ENCODE measurements around the gene KCNIP2. TPM values are rescaled to one million over a fixed set of nuclear protein-coding genes. Genes with fewer than 3 reads are reported as not detected.

Gene KCNIP2
- total RNA-seq, result 1.6 TPM
- polyA plus RNA-seq, result under 1 TPM in 1 of 4 donors, not detected in 3; 0.08 TPM

DNA sequence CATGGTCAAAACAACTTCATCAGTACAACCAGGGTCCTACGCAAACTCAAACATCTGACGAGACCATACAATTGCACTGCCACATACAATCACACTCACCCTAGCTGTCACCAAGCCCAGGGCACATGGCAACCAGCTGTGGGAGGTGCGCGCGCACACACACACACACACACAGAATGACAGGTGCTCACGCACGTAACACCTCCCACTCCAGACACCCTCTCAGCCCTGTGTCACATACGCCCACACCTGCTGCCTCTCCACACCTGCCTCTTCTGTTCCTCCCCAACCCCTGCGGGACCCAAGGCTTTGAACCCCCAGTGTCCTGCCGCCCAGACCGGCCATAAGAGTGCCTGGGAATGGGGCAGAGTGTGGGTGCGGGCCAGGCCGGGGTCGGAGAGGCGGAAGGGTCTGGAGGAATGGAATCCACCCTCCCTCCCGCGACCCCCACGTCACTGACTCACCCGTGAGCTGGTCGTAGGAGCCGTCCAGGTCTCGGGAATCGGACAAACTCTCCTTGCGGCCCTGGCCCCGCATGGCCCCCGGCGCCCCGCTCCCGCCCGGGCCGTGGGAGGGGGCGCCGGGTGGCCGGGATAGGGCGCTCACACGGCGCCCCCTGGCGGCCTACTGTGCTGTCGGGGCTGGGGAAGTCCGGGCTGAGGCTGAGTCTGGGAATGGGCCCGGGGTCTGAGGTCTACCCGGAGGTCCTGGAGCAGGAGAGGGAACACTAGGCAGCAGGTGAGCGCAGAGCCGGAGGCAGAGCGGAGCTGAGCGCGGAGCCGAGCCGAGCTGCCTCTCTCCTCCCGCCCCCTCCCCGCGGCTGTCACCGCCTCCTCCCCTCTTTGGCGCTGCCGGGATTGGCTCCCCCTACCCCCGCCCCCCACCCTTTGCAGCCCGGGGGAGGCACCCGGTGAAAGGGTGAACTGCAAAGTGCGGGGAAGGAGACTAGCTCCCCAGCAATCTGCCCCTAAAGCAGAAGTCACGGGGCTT lies at the start of gene KCNIP2:
Gene KCNIP2 (minus strand): TSS at position 769 of the 990 bp plus-strand sequence. CDS start 232 bp downstream, at position 537.
- Mint-ChIP-seq H3K4me3 (peak within 1 kb of the TSS; percentile 83 to 90 (median 86)), H3K27ac (peak within 1 kb of the TSS; percentile 5 to 83 (median 66)), H3K27me3 (no peaks in the 10 kb centered on the region), H3K9me3 (no peaks in the 10 kb centered on the region), H3K36me3 (peaks cover 25% of the 10 kb centered on the region), H3K4me1 (peaks cover 4 to 49% (median 26%) of the 10 kb centered on the region in 4 donors)
- DNase-seq (peak; percentile 40 to 67 (median 52)), ATAC-seq (ENCODE audit: low read depth in 2 of 2) (peak; percentile 18 to 41)
- no peaks in the 10 kb centered on the region for H3K9me3 ChIP-seq (ENCODE audit: control insufficient read depth in 2 of 2, low read length in 2 of 2)
- H3K4me3 ChIP-seq (ENCODE audit: low read depth, low read length), result no peak within 1 kb of the TSS
- no peak within 1 kb of the TSS for H3K27ac ChIP-seq (ENCODE audit: insufficient read depth, low read length, poor library complexity, severe bottlenecking)
- H3K4me1 ChIP-seq (ENCODE audit: control insufficient read depth, insufficient read depth, low read length, poor library complexity, severe bottlenecking), result peaks cover 41% of the 10 kb centered on the region
- H3K36me3 ChIP-seq (ENCODE audit: control insufficient read depth, insufficient read depth, low read length), result peaks cover 11% of the 10 kb centered on the region
- no peaks in the 10 kb centered on the region for H3K27me3 ChIP-seq (ENCODE audit: control insufficient read depth, insufficient read depth, low read length)

DNA sequence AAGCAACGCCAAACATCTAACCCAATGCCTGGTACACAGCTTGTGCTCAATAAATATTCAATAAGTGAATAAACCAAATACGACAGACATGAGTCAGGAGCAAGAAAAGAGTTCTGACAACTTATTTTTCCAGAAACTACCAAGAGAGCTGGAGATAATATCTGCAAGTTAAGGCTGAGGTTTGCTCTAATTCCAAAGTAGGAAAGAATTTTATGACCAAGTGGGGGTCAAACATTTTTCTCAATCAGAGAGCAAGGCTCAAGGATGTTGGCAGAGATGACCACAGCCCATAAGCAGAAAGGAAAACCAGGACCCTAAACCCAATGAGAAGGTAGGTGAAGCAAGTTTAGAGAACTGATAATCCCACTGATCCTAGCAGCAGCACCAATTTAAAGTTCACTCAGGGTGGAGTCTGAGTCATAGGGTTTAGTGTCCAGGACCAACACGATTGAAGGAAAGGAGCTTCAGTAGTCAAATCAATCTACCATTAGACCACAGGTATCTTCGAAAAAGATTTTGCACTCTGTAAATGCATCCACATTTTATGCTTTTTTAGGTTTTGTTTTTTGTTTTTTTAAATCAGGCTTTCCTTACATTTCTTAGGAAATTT lies 49.3 kb upstream of the KCNIP2 start:
- ATAC-seq (ENCODE audit: low read depth in 2 of 2) (no peak), DNase-seq (no peak)
- Mint-ChIP-seq H3K4me3 (no peak overlapping the region), H3K9me3 (no peaks in the 10 kb centered on the region), H3K27me3 (no peaks in the 10 kb centered on the region), H3K4me1 (peaks cover 10 to 30% (median 22%) of the 10 kb centered on the region in 4 donors), H3K36me3 (peaks cover 13% of the 10 kb centered on the region), H3K27ac (no peak overlapping the region)
- Histone ChIP-seq H3K27ac (ENCODE audit: insufficient read depth, low read length, poor library complexity, severe bottlenecking) (no peak overlapping the region), H3K27me3 (ENCODE audit: control insufficient read depth, insufficient read depth, low read length) (no peaks in the 10 kb centered on the region), H3K9me3 (ENCODE audit: control insufficient read depth in 2 of 2, low read length in 2 of 2) (no peaks in the 10 kb centered on the region), H3K4me1 (ENCODE audit: control insufficient read depth, insufficient read depth, low read length, poor library complexity, severe bottlenecking) (no peaks in the 10 kb centered on the region), H3K4me3 (ENCODE audit: low read depth, low read length) (no peak overlapping the region), H3K36me3 (ENCODE audit: control insufficient read depth, insufficient read depth, low read length) (peaks cover 6% of the 10 kb centered on the region)

GRCh38 chr10:101889256-101890210 lies 45.9 kb upstream of the KCNIP2 start:
- H3K36me3 Mint-ChIP-seq, result peaks cover 27% of the 10 kb centered on the region
- peak; percentile 60 to 65 for ATAC-seq (ENCODE audit: low read depth in 2 of 2)
- H3K4me1 Mint-ChIP-seq, result peaks cover 13 to 15% (median 14%) of the 10 kb centered on the region in 4 donors
- no peaks in the 10 kb centered on the region for H3K27me3 ChIP-seq (ENCODE audit: control insufficient read depth, insufficient read depth, low read length)
- no peak overlapping the region for H3K27ac ChIP-seq (ENCODE audit: insufficient read depth, low read length, poor library complexity, severe bottlenecking)
- peak; percentile 40 to 81 (median 60) for DNase-seq
- no peaks in the 10 kb centered on the region for H3K9me3 Mint-ChIP-seq
- H3K4me3 ChIP-seq (ENCODE audit: low read depth, low read length), result no peak overlapping the region
- peak overlapping the region in 1 of 4 donors; percentile 75 for H3K4me3 Mint-ChIP-seq
- H3K27me3 Mint-ChIP-seq, result no peaks in the 10 kb centered on the region
- no peaks in the 10 kb centered on the region for H3K4me1 ChIP-seq (ENCODE audit: control insufficient read depth, insufficient read depth, low read length, poor library complexity, severe bottlenecking)
- peaks cover 10% of the 10 kb centered on the region for H3K36me3 ChIP-seq (ENCODE audit: control insufficient read depth, insufficient read depth, low read length)
- H3K27ac Mint-ChIP-seq, result peak overlapping the region in 1 of 3 donors; percentile 4
- H3K9me3 ChIP-seq (ENCODE audit: control insufficient read depth in 2 of 2, low read length in 2 of 2), result no peaks in the 10 kb centered on the region

DNA sequence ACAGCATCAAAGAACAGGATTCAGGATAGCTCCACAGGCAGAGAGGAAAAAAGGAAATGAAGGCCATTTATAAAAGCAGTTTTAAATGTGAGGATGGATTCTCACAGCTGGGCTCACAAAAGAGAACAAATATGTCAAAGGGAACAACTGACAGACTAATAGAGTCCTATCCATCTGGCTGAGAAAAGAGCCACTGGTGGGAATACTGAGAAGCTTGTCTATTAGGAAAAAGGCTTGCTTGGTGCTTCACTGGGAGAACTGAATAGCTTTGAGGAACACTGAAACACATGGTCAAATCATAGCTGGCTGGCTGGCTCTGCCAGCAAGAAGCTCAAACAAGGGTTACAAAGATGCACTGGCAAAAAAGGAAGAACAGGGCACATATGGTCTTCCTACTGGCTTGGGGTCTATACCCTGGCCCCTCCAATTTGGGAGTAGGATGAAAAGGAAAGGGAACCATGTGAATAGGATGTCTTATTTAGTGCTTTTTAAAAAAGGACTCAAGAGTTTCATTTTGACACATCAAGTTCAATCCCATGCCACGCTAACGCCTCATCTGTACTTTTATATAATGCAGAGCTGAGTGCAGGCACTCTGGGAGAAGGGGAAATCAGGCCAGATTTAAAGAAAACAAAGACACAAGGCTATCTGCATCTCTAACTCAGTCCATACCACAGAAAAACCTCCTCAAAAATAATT lies 44.8 kb upstream of the KCNIP2 start:
- no peak overlapping the region for H3K4me3 ChIP-seq (ENCODE audit: low read depth, low read length)
- no peaks in the 10 kb centered on the region for H3K27me3 Mint-ChIP-seq

DNA sequence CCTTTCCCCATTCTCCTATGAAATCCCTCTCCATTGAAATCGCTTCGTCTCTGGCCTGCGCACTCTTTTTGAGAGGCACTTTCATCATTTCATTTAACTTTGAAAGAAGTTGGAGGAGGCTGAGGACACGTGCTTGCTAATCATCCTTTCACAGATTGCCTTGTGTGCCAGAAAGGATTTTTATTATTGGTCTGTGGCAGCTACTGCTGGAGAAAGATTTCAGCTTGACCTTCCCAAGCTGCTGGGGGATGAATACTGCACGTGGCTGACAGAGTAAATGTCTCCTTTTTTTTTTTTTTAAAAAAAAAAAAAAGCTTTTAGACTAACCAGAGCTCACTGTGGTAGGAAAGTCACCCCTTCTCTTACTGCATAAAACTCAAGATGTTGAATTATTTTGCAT lies 44.2 kb upstream of the KCNIP2 start:
- H3K27me3 ChIP-seq (ENCODE audit: control insufficient read depth, insufficient read depth, low read length), result no peaks in the 10 kb centered on the region
- Mint-ChIP-seq H3K27me3 (no peaks in the 10 kb centered on the region), H3K4me3 (no peak overlapping the region), H3K27ac (no peak overlapping the region), H3K9me3 (no peaks in the 10 kb centered on the region), H3K4me1 (peaks cover 10 to 15% (median 10%) of the 10 kb centered on the region in 4 donors), H3K36me3 (peaks cover 30% of the 10 kb centered on the region)
- peaks cover 10% of the 10 kb centered on the region for H3K36me3 ChIP-seq (ENCODE audit: control insufficient read depth, insufficient read depth, low read length)
- DNase-seq (no peak), ATAC-seq (ENCODE audit: low read depth in 2 of 2) (no peak)
- no peaks in the 10 kb centered on the region for H3K4me1 ChIP-seq (ENCODE audit: control insufficient read depth, insufficient read depth, low read length, poor library complexity, severe bottlenecking)
- no peak overlapping the region for H3K27ac ChIP-seq (ENCODE audit: insufficient read depth, low read length, poor library complexity, severe bottlenecking)
- no peaks in the 10 kb centered on the region for H3K9me3 ChIP-seq (ENCODE audit: control insufficient read depth in 2 of 2, low read length in 2 of 2)
- H3K4me3 ChIP-seq (ENCODE audit: low read depth, low read length), result no peak overlapping the region

More for the DNA sequence above, 44.8 kb upstream of the KCNIP2 start:
- Histone ChIP-seq H3K36me3 (ENCODE audit: control insufficient read depth, insufficient read depth, low read length) (peaks cover 10% of the 10 kb centered on the region), H3K27me3 (ENCODE audit: control insufficient read depth, insufficient read depth, low read length) (no peaks in the 10 kb centered on the region), H3K4me1 (ENCODE audit: control insufficient read depth, insufficient read depth, low read length, poor library complexity, severe bottlenecking) (no peaks in the 10 kb centered on the region), H3K27ac (ENCODE audit: insufficient read depth, low read length, poor library complexity, severe bottlenecking) (no peak overlapping the region), H3K9me3 (ENCODE audit: control insufficient read depth in 2 of 2, low read length in 2 of 2) (no peaks in the 10 kb centered on the region)
- Mint-ChIP-seq H3K4me1 (peaks cover 10 to 15% (median 12%) of the 10 kb centered on the region in 4 donors), H3K4me3 (no peak overlapping the region), H3K27ac (no peak overlapping the region), H3K9me3 (no peaks in the 10 kb centered on the region), H3K36me3 (peaks cover 30% of the 10 kb centered on the region)
- no peak for DNase-seq
- ATAC-seq (ENCODE audit: low read depth in 2 of 2), result no peak

- Mint-ChIP-seq H3K27me3 (no peaks in the 10 kb centered on the region), H3K4me3 (no peak overlapping the region), H3K36me3 (peaks cover 33% of the 10 kb centered on the region), H3K9me3 (no peaks in the 10 kb centered on the region), H3K27ac (no peak overlapping the region), H3K4me1 (peaks cover 10 to 15% (median 12%) of the 10 kb centered on the region in 4 donors)
- no peak for ATAC-seq (ENCODE audit: low read depth in 2 of 2)
- H3K4me1 ChIP-seq (ENCODE audit: control insufficient read depth, insufficient read depth, low read length, poor library complexity, severe bottlenecking), result no peaks in the 10 kb centered on the region
- no peak overlapping the region for H3K27ac ChIP-seq (ENCODE audit: insufficient read depth, low read length, poor library complexity, severe bottlenecking)
- no peak overlapping the region for H3K4me3 ChIP-seq (ENCODE audit: low read depth, low read length)
- H3K27me3 ChIP-seq (ENCODE audit: control insufficient read depth, insufficient read depth, low read length), result no peaks in the 10 kb centered on the region
- H3K9me3 ChIP-seq (ENCODE audit: control insufficient read depth in 2 of 2, low read length in 2 of 2), result no peaks in the 10 kb centered on the region
- peaks cover 10% of the 10 kb centered on the region for H3K36me3 ChIP-seq (ENCODE audit: control insufficient read depth, insufficient read depth, low read length)
- DNase-seq, result no peak
Observed at GRCh38 chr10:101886521-101887312, 43.1 kb upstream of the KCNIP2 start.
